ENCODE measurements around the gene CYTH3.

CYTH3 gene

DNA sequence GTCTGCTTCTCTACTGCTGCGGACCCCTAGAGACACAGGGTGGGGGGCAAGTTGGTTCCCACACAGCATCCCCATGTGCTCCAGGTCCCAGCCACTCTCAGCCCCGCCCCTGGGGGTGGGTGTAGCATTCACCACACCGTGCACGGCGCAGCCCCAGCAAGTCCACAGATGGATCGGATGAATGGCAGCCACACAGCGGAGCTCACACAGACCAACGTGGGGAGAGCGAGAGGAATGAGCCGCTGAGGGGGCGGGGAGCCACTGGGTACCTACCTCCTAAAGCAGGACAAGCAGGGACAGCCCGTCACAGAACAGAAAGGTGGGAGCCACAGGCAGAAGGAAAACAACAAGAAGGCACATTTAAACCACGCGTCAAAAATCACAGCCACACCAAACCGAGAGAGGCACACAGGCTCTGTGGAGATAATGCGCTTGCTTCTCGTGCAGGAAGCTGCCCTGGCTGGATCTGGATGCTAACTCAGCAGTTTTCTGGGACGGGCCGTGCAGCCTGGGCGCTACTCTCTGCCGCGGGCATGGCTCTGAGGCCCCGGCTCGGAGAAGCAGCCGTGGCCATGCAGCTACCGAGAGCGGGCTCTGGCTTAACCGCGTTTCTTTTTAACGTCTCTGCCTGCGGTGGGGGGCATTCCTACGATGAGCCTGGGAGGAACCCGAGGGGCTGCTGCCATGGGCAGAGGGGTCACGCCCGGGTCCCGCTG, 102.5 kb downstream of the CYTH3 start:
- no peaks in the 10 kb centered on the region for H3K36me3 ChIP-seq (ENCODE audit: control insufficient read depth, insufficient read depth, low read length)
- peaks cover 11% of the 10 kb centered on the region for H3K4me1 ChIP-seq (ENCODE audit: control insufficient read depth, insufficient read depth, low read length)
- H3K27ac ChIP-seq (ENCODE audit: low read depth, low read length), result no peak overlapping the region
- no peak overlapping the region for H3K4me3 ChIP-seq (ENCODE audit: low read depth, low read length)
- H3K9me3 ChIP-seq (ENCODE audit: control insufficient read depth, insufficient read depth, low read length), result no peaks in the 10 kb centered on the region
- H3K9ac ChIP-seq (ENCODE audit: low read depth, low read length), result no peak overlapping the region
- no peaks in the 10 kb centered on the region for H3K27me3 ChIP-seq (ENCODE audit: control insufficient read depth, insufficient read depth, low read length)

DNA sequence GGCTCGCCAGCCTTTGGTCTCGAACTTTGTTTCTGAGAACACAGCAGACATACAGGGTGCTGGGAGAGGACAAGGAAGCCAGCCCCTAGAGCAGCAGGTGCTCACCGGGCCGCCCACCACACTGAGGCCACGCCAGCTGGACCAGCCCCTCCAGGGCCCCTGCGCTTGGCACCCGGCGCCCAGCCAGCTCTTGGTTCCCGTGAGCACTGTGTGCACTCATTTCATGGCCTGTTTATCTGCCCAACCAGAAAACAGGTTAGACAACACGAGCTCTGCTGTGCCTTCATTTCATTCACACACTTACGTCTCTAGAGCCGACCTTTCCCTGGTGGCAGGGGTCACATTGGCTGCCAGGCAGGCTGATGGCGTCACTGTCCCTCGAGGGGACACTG, 104.0 kb downstream of the CYTH3 start:
- peaks cover 10% of the 10 kb centered on the region for H3K36me3 ChIP-seq (ENCODE audit: control insufficient read depth, insufficient read depth, low read length)
- H3K4me1 ChIP-seq (ENCODE audit: control insufficient read depth, insufficient read depth, low read length), result peaks cover 11% of the 10 kb centered on the region
- no peaks in the 10 kb centered on the region for H3K9me3 ChIP-seq (ENCODE audit: control insufficient read depth, insufficient read depth, low read length)
- no peaks in the 10 kb centered on the region for H3K27me3 ChIP-seq (ENCODE audit: control insufficient read depth, insufficient read depth, low read length)
- no peak overlapping the region for H3K9ac ChIP-seq (ENCODE audit: low read depth, low read length)
- no peak overlapping the region for H3K27ac ChIP-seq (ENCODE audit: low read depth, low read length)
- no peak overlapping the region for H3K4me3 ChIP-seq (ENCODE audit: low read depth, low read length)

DNA sequence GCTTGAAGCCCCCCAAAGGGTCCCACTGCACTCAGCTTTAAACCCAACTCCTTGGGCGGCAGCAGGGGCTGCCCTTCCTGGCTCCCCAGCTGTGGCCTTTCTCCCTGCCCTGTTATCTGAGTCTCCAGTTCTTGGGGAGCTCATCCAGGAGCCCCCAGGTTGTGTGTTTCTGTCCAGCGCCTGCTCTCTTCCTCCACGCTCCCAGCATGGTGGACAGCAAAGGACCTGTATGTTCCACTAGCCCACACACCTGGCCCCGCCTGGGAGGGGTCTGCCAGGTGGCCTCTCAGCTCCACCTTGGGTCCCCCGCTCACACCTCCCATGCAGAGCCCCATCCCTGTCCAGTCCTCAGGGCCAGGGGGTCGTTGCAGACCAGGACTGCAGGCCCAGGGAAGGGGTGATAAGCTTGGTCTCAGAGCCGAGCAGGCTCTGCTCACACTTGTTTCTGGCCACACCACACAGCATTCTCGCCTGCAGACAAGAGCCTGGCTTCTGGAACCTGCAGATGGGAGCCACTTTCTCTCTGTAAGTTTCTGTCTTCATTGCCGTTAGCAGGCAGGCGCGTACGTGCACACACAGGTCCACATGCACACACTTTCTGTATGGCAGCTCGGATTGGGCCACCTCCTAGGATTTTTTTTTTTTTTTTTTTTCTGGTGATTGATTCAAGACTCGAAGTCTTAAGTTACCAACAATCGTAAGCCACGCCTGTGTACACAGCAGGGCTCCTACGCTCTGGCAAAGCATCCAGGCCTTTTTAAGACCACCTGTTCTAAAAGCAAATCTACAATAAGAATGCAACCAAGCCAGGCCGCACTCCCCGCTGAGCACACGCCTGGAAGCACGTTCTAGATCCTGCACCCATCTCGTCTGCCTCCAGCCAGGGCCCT, 104.6 kb downstream of the CYTH3 start:
- H3K4me3 ChIP-seq (ENCODE audit: low read depth, low read length), result no peak overlapping the region
- H3K27me3 ChIP-seq (ENCODE audit: control insufficient read depth, insufficient read depth, low read length), result no peaks in the 10 kb centered on the region
- no peak overlapping the region for H3K9ac ChIP-seq (ENCODE audit: low read depth, low read length)
- no peaks in the 10 kb centered on the region for H3K9me3 ChIP-seq (ENCODE audit: control insufficient read depth, insufficient read depth, low read length)
- no peak overlapping the region for H3K27ac ChIP-seq (ENCODE audit: low read depth, low read length)
- H3K4me1 ChIP-seq (ENCODE audit: control insufficient read depth, insufficient read depth, low read length), result peaks cover 11% of the 10 kb centered on the region
- peaks cover 11% of the 10 kb centered on the region for H3K36me3 ChIP-seq (ENCODE audit: control insufficient read depth, insufficient read depth, low read length)

DNA sequence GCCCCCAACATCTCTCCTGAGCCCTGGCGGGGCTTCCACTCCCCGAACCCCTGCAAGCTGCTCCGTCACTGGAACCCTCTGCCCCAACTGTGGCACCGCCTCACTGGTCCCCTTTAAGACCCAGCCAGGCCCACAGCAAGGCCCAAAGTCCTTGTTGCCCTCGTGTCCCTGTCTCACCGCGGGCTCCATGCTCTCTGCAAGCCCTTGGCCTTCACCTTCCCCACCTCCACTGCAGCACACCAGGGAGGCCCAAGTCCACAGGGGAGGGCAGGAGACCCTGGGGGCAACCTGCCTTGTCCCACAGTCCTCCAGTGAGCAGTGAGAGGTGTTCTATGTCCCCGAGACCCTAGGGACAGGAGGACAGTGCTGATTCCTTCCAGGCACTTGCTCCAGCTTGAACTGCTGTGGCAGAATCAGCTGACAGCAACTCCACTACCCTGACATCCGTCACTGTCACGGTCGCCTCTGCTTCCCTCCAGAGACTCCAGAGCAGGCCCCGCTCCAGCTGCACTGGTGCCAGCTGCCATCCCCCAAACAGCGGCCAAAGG, 105.3 kb downstream of the CYTH3 start:
- no peaks in the 10 kb centered on the region for H3K9me3 ChIP-seq (ENCODE audit: control insufficient read depth, insufficient read depth, low read length)
- no peak overlapping the region for H3K4me3 ChIP-seq (ENCODE audit: low read depth, low read length)
- H3K4me1 ChIP-seq (ENCODE audit: control insufficient read depth, insufficient read depth, low read length), result peaks cover 8% of the 10 kb centered on the region
- H3K9ac ChIP-seq (ENCODE audit: low read depth, low read length), result no peak overlapping the region; the same call in 1 of the 2 replicates
- H3K27me3 ChIP-seq (ENCODE audit: control insufficient read depth, insufficient read depth, low read length), result no peaks in the 10 kb centered on the region
- peaks cover 17% of the 10 kb centered on the region for H3K36me3 ChIP-seq (ENCODE audit: control insufficient read depth, insufficient read depth, low read length)
- no peak overlapping the region for H3K27ac ChIP-seq (ENCODE audit: low read depth, low read length)

DNA sequence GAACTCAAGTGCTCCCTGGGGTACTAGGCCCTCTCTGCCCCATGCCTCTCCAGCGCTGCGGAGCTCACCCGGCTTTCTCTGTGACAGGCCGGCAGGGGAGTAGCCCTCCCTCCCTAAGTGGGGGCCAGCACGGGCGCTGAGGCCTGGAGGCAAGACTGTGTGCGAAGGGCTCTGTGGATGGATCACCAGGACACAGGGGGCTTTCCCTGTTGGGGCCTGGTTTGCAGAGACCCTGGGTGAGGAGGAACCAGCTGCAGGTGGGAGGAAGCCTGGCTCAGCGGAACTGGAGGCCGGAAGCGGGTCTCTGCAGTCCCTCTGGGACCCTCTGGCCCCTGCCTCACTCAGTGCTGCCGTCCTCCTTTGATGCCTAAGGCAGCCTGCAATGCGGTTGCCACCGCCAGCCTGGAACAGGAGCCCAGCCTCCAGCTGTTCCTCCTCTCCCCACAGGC, 106.0 kb downstream of the CYTH3 start:
- no peak overlapping the region for H3K4me3 ChIP-seq (ENCODE audit: low read depth, low read length)
- no peak overlapping the region for H3K9ac ChIP-seq (ENCODE audit: low read depth, low read length)
- H3K4me1 ChIP-seq (ENCODE audit: control insufficient read depth, insufficient read depth, low read length), result peaks cover 2% of the 10 kb centered on the region
- no peak overlapping the region for H3K27ac ChIP-seq (ENCODE audit: low read depth, low read length)
- no peaks in the 10 kb centered on the region for H3K27me3 ChIP-seq (ENCODE audit: control insufficient read depth, insufficient read depth, low read length)
- peaks cover 23% of the 10 kb centered on the region for H3K36me3 ChIP-seq (ENCODE audit: control insufficient read depth, insufficient read depth, low read length)
- H3K9me3 ChIP-seq (ENCODE audit: control insufficient read depth, insufficient read depth, low read length), result no peaks in the 10 kb centered on the region

DNA sequence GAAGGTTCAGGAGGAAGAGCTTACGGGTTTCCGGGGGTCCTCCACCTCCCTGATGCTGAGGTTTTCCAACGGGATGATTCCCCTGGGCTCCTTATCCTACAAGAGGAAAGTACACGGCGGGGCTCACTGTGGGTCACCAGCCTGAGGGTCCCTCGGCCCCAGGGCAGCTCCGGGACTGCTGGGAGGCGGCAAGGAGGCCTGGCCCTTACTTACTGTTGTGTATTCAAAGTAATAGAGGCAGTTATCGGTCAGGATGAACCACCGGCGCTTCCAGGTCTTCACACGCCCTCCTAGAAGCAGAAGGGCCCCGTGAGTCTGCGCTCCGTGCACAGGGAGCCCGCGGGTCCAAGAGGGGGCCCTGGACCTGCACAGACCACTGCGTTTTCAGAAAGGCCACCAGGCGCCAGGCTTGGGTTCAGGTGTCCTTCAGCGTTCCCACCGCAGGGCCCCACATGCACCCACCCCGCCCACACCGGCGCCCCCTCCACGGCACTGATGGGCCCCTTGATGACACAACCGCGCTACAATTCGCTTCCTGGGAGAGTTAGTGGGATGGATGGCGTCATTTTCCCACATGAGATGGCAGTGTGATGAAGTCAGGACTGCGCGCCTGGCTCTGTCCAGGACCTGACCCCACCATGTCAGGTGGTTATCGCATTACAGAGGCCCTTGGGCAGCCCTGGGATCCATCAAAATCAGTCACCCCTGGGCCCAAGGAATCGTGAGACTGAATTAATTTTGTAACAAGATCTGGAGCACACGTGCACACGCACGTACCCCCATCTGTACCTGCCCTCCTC, 106.7 kb downstream of the CYTH3 start:
- Histone ChIP-seq H3K27ac (ENCODE audit: low read depth, low read length) (no peak overlapping the region), H3K4me3 (ENCODE audit: low read depth, low read length) (no peak overlapping the region), H3K36me3 (ENCODE audit: control insufficient read depth, insufficient read depth, low read length) (peaks cover 30% of the 10 kb centered on the region), H3K9ac (ENCODE audit: low read depth, low read length) (no peak overlapping the region), H3K9me3 (ENCODE audit: control insufficient read depth, insufficient read depth, low read length) (no peaks in the 10 kb centered on the region), H3K27me3 (ENCODE audit: control insufficient read depth, insufficient read depth, low read length) (no peaks in the 10 kb centered on the region), H3K4me1 (ENCODE audit: control insufficient read depth, insufficient read depth, low read length) (no peaks in the 10 kb centered on the region)

DNA sequence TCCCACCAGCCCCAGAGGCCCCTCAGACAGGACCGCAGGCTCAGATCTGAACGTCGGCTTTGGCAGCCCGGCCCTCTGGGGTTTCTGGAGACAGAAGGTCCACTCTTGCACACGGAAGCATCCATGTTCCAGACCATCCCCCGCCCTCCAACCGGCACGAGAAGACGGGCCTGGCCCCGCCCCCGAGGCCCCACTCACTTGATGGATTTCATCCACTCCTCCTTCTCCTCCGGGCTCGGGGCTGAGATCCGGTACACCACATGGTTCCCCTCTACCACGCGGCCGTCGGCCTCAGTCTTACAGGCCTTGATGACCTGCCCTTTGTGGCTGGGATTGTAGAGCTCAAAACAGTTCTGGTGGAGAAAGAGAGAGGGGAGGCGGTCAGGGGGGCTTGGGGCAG, 107.3 kb downstream of the CYTH3 start:
- Histone ChIP-seq H3K4me3 (ENCODE audit: low read depth, low read length) (no peak overlapping the region), H3K9ac (ENCODE audit: low read depth, low read length) (no peak overlapping the region), H3K36me3 (ENCODE audit: control insufficient read depth, insufficient read depth, low read length) (peaks cover 35% of the 10 kb centered on the region)

DNA sequence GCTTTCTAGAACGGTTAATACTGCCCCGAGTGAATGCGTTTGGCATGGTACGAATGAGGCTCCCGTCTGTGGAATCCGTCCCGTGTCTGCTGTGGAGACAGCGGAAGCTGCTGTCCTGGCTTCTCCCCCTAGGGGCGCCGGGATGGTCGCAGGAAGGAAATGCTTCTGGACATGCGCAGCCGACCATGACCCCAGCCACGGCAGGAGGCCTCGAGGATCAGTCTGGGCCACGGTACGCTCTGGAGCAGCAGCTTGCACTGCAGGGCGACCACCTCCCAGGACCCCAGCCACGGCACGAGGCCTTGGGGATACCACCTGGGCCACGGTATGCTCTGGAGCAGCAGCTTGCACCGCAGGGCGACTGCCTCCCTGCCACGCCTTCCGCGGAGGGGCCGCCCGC, 107.9 kb downstream of the CYTH3 start:
- no peak overlapping the region for H3K27ac ChIP-seq (ENCODE audit: low read depth, low read length)
- no peaks in the 10 kb centered on the region for H3K27me3 ChIP-seq (ENCODE audit: control insufficient read depth, insufficient read depth, low read length)
- no peaks in the 10 kb centered on the region for H3K4me1 ChIP-seq (ENCODE audit: control insufficient read depth, insufficient read depth, low read length)
- no peak overlapping the region for H3K9ac ChIP-seq (ENCODE audit: low read depth, low read length)
- H3K9me3 ChIP-seq (ENCODE audit: control insufficient read depth, insufficient read depth, low read length), result no peaks in the 10 kb centered on the region
- peaks cover 37% of the 10 kb centered on the region for H3K36me3 ChIP-seq (ENCODE audit: control insufficient read depth, insufficient read depth, low read length)
- H3K4me3 ChIP-seq (ENCODE audit: low read depth, low read length), result no peak overlapping the region

More for the DNA sequence above, 107.3 kb downstream of the CYTH3 start:
- Histone ChIP-seq H3K27me3 (ENCODE audit: control insufficient read depth, insufficient read depth, low read length) (no peaks in the 10 kb centered on the region), H3K4me1 (ENCODE audit: control insufficient read depth, insufficient read depth, low read length) (no peaks in the 10 kb centered on the region), H3K9me3 (ENCODE audit: control insufficient read depth, insufficient read depth, low read length) (no peaks in the 10 kb centered on the region), H3K27ac (ENCODE audit: low read depth, low read length) (no peak overlapping the region)

DNA sequence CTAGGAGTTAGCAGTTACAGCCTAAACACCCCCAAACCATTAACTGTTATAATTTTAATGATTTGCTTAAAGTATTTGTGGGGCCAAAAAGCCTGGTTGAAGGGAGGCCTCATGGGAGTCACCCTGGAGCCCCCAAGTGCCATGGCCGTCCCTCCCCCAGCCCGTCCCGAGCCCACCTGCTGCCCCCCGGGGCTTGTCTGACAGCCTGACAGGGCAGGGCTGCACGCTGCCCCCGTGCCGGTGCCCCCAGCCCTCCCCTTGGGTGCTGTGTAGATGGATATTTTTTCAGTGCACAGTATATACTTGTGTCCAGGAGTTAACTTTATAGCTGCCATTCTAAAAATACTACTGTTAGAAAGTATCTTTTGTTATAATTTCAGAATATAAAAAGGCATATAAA, 108.4 kb downstream of the CYTH3 start:
- H3K9ac ChIP-seq (ENCODE audit: low read depth, low read length), result no peak overlapping the region
- no peaks in the 10 kb centered on the region for H3K27me3 ChIP-seq (ENCODE audit: control insufficient read depth, insufficient read depth, low read length)
- H3K9me3 ChIP-seq (ENCODE audit: control insufficient read depth, insufficient read depth, low read length), result no peaks in the 10 kb centered on the region
- H3K4me3 ChIP-seq (ENCODE audit: low read depth, low read length), result no peak overlapping the region
- no peak overlapping the region for H3K27ac ChIP-seq (ENCODE audit: low read depth, low read length)
- H3K4me1 ChIP-seq (ENCODE audit: control insufficient read depth, insufficient read depth, low read length), result no peaks in the 10 kb centered on the region
- H3K36me3 ChIP-seq (ENCODE audit: control insufficient read depth, insufficient read depth, low read length), result peaks cover 42% of the 10 kb centered on the region

DNA sequence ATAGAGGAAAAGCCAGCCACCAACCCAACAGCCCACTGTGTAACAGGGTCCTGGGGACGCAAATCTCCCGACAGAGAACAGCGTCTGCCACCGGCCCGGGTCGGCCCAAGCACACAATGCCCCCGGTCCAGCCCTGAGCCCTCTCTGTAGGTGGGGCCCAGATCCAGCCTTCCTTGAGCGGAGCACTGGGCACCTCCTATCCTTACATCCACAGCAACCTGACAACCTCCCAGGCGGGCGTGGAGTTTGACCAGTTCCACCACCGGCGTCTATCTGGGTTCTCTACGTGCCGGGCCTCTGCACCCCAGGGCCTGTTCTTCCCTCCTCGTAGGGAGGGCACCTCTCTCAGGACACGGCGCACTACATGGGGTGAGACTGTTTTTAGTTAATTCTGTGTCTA, 109.0 kb downstream of the CYTH3 start:
- H3K4me1 ChIP-seq (ENCODE audit: control insufficient read depth, insufficient read depth, low read length), result no peaks in the 10 kb centered on the region
- no peaks in the 10 kb centered on the region for H3K27me3 ChIP-seq (ENCODE audit: control insufficient read depth, insufficient read depth, low read length)
- H3K27ac ChIP-seq (ENCODE audit: low read depth, low read length), result no peak overlapping the region
- no peak overlapping the region for H3K9ac ChIP-seq (ENCODE audit: low read depth, low read length)
- peaks cover 47% of the 10 kb centered on the region for H3K36me3 ChIP-seq (ENCODE audit: control insufficient read depth, insufficient read depth, low read length)
- H3K4me3 ChIP-seq (ENCODE audit: low read depth, low read length), result no peak overlapping the region
- H3K9me3 ChIP-seq (ENCODE audit: control insufficient read depth, insufficient read depth, low read length), result no peaks in the 10 kb centered on the region

Measured in HUES48 (cell line).